ENCODE results near the gene SUSD4.
A peak's percentile ranks its signal among the peaks of the same experiment; 100 is the strongest.

SUSD4 gene

DNA sequence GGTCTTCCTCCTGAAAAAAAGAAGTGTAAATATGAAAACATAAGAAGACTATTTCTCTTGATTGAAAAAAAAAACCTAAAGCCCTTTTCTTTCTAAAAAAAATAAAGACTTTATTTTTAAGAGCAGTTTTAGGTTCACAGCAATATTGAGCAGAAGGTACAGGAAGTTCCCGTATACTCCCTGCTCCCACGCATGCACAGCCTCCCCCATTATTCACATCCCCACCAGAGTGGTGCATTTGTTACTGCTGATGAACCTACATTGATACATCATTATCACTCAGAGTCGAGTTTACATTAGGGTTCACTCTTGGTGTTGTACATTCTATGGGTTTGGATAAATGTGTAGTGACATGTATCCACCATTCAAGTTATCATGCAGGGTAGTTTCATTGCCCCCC, 128.9 kb downstream of the SUSD4 start:
- no peak overlapping the region for H3K4me3 ChIP-seq (ENCODE audit: low read depth in 1 of 2, low read length in 2 of 2)
- no peaks in the 10 kb centered on the region for H3K9me3 ChIP-seq (ENCODE audit: control insufficient read depth in 1 of 2, low read length in 2 of 2)
- no peak overlapping the region for H3K27ac ChIP-seq (ENCODE audit: low read depth, low read length)
- H3K9ac ChIP-seq (ENCODE audit: low read depth in 1 of 2, low read length in 2 of 2): no peak overlapping the region
- no peaks in the 10 kb centered on the region for H3K27me3 ChIP-seq (ENCODE audit: control insufficient read depth in 1 of 2, insufficient read depth in 2 of 2, low read length in 2 of 2)
- no peaks in the 10 kb centered on the region for H3K36me3 ChIP-seq (ENCODE audit: control insufficient read depth in 1 of 2, insufficient read depth in 2 of 2, low read length in 2 of 2)
- peaks cover 3 to 13% of the 10 kb centered on the region in 2 donors for H3K4me1 ChIP-seq (ENCODE audit: control insufficient read depth in 1 of 2, insufficient read depth in 2 of 2, low read length in 2 of 2)

DNA sequence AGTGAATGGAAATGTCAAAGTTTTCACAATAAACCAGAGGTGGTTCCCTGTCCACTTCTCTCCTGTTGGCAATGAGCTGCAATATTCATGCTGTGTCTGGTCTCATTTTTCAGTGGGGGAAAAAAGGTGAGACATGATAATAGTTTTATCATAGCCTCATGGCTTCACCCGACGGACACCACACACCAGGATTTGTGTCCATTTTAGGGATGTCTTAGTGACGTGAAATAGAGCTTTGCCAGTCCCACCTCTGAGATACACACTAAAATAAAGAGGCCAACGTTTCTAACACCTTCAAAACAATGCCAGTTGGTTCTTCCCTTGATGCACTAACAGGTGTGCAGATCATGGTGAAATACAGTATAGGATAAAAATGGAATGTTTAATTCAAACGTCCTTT, 129.4 kb downstream of the SUSD4 start:
- no peak overlapping the region for H3K9ac ChIP-seq (ENCODE audit: low read depth in 1 of 2, low read length in 2 of 2)
- no peak overlapping the region for H3K27ac ChIP-seq (ENCODE audit: low read depth, low read length)
- H3K4me3 ChIP-seq (ENCODE audit: low read depth in 1 of 2, low read length in 2 of 2): no peak overlapping the region
- H3K4me1 ChIP-seq (ENCODE audit: control insufficient read depth in 1 of 2, insufficient read depth in 2 of 2, low read length in 2 of 2): peaks cover 3 to 13% of the 10 kb centered on the region in 2 donors
- H3K9me3 ChIP-seq (ENCODE audit: control insufficient read depth in 1 of 2, low read length in 2 of 2): no peaks in the 10 kb centered on the region
- H3K36me3 ChIP-seq (ENCODE audit: control insufficient read depth in 1 of 2, insufficient read depth in 2 of 2, low read length in 2 of 2): no peaks in the 10 kb centered on the region
- no peaks in the 10 kb centered on the region for H3K27me3 ChIP-seq (ENCODE audit: control insufficient read depth in 1 of 2, insufficient read depth in 2 of 2, low read length in 2 of 2)

DNA sequence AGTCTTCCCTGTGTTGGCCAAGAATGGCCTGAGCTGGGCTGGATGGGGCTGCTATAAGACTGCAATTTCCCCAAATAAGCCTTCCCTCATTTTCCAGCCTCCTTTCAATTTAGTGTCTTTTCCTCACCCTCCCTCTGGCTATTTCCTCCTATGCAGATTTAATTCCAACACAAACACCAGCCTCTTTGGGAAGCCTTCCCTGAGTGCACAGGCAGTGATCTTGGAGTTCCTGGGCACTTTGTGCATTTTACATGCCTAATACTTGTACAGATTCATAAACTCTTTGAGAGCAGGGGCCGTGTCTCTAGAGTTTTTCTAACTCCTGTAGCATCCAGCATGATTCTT, 129.8 kb downstream of the SUSD4 start:
- Histone ChIP-seq H3K36me3 (ENCODE audit: control insufficient read depth in 1 of 2, insufficient read depth in 2 of 2, low read length in 2 of 2) (no peaks in the 10 kb centered on the region), H3K4me1 (ENCODE audit: control insufficient read depth in 1 of 2, insufficient read depth in 2 of 2, low read length in 2 of 2) (peaks cover 3 to 13% of the 10 kb centered on the region in 2 donors), H3K4me3 (ENCODE audit: low read depth in 1 of 2, low read length in 2 of 2) (peak overlapping the region in 1 of 2 donors; percentile 5), H3K27me3 (ENCODE audit: control insufficient read depth in 1 of 2, insufficient read depth in 2 of 2, low read length in 2 of 2) (no peaks in the 10 kb centered on the region), H3K27ac (ENCODE audit: low read depth, low read length) (no peak overlapping the region), H3K9ac (ENCODE audit: low read depth in 1 of 2, low read length in 2 of 2) (no peak overlapping the region), H3K9me3 (ENCODE audit: control insufficient read depth in 1 of 2, low read length in 2 of 2) (no peaks in the 10 kb centered on the region)

- Histone ChIP-seq H3K4me3 (ENCODE audit: low read depth in 1 of 2, low read length in 2 of 2) (peak overlapping the region in 1 of 2 donors; percentile 5), H3K27ac (ENCODE audit: low read depth, low read length) (no peak overlapping the region), H3K9ac (ENCODE audit: low read depth in 1 of 2, low read length in 2 of 2) (no peak overlapping the region), H3K9me3 (ENCODE audit: control insufficient read depth in 1 of 2, low read length in 2 of 2) (no peaks in the 10 kb centered on the region), H3K36me3 (ENCODE audit: control insufficient read depth in 1 of 2, insufficient read depth in 2 of 2, low read length in 2 of 2) (no peaks in the 10 kb centered on the region), H3K4me1 (ENCODE audit: control insufficient read depth in 1 of 2, insufficient read depth in 2 of 2, low read length in 2 of 2) (peaks cover 3 to 13% of the 10 kb centered on the region in 2 donors), H3K27me3 (ENCODE audit: control insufficient read depth in 1 of 2, insufficient read depth in 2 of 2, low read length in 2 of 2) (no peaks in the 10 kb centered on the region)
Measured at GRCh38 chr1:223233410-223234169, 130.4 kb downstream of the SUSD4 start.

DNA sequence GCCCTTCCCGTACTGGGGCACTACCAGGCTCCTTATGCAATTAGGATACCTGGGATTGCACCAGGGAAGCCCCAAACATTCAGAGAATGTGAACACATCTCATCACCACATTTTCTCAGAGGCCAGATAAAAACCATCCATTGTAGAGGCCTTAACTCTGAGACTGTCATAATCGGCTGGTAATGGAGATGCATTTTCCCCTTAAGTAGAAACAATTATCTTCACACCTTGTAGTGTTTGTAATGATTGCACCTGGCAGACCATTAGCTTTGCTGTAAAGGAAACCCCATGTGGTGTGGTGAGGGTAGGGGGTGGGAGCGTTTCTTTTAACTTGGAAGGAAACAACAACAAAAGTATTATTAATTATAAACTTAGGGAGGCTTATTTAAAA, 131.0 kb downstream of the SUSD4 start:
- Histone ChIP-seq H3K4me1 (ENCODE audit: control insufficient read depth in 1 of 2, insufficient read depth in 2 of 2, low read length in 2 of 2) (peaks cover 3 to 13% of the 10 kb centered on the region in 2 donors), H3K9me3 (ENCODE audit: control insufficient read depth in 1 of 2, low read length in 2 of 2) (no peaks in the 10 kb centered on the region), H3K27me3 (ENCODE audit: control insufficient read depth in 1 of 2, insufficient read depth in 2 of 2, low read length in 2 of 2) (no peaks in the 10 kb centered on the region), H3K36me3 (ENCODE audit: control insufficient read depth in 1 of 2, insufficient read depth in 2 of 2, low read length in 2 of 2) (no peaks in the 10 kb centered on the region), H3K9ac (ENCODE audit: low read depth in 1 of 2, low read length in 2 of 2) (no peak overlapping the region), H3K4me3 (ENCODE audit: low read depth in 1 of 2, low read length in 2 of 2) (no peak overlapping the region), H3K27ac (ENCODE audit: low read depth, low read length) (no peak overlapping the region)

DNA sequence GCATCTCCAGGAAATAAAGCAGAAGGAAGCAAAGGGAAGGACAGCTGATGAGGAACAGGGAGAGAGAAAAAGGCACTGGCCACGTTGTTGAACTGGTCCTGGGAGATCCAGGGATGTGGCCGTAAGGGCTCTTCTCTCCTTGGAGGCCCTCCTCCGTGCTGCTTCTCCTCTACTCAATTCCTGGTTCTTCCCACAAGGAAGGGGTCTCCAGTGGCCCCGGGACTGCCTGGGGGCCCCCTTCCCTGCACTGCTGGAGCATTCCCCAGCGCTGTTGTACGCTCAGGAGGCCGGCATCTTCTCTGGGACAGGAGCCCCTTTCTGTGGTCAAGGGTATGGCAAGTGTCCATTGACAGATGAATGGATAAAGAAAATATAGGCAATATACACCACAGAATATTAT, 132.4 kb downstream of the SUSD4 start:
- Histone ChIP-seq H3K4me3 (ENCODE audit: low read depth in 1 of 2, low read length in 2 of 2) (no peak overlapping the region), H3K27ac (ENCODE audit: low read depth, low read length) (no peak overlapping the region), H3K9me3 (ENCODE audit: control insufficient read depth in 1 of 2, low read length in 2 of 2) (no peaks in the 10 kb centered on the region), H3K4me1 (ENCODE audit: control insufficient read depth in 1 of 2, insufficient read depth in 2 of 2, low read length in 2 of 2) (peaks cover 3 to 13% of the 10 kb centered on the region in 2 donors), H3K27me3 (ENCODE audit: control insufficient read depth in 1 of 2, insufficient read depth in 2 of 2, low read length in 2 of 2) (no peaks in the 10 kb centered on the region), H3K36me3 (ENCODE audit: control insufficient read depth in 1 of 2, insufficient read depth in 2 of 2, low read length in 2 of 2) (no peaks in the 10 kb centered on the region), H3K9ac (ENCODE audit: low read depth in 1 of 2, low read length in 2 of 2) (no peak overlapping the region)

- Histone ChIP-seq H3K9me3 (ENCODE audit: control insufficient read depth in 1 of 2, low read length in 2 of 2) (no peaks in the 10 kb centered on the region), H3K9ac (ENCODE audit: low read depth in 1 of 2, low read length in 2 of 2) (no peak overlapping the region), H3K4me3 (ENCODE audit: low read depth in 1 of 2, low read length in 2 of 2) (no peak overlapping the region), H3K4me1 (ENCODE audit: control insufficient read depth in 1 of 2, insufficient read depth in 2 of 2, low read length in 2 of 2) (peaks cover 3 to 13% of the 10 kb centered on the region in 2 donors), H3K27me3 (ENCODE audit: control insufficient read depth in 1 of 2, insufficient read depth in 2 of 2, low read length in 2 of 2) (no peaks in the 10 kb centered on the region), H3K27ac (ENCODE audit: low read depth, low read length) (no peak overlapping the region), H3K36me3 (ENCODE audit: control insufficient read depth in 1 of 2, insufficient read depth in 2 of 2, low read length in 2 of 2) (no peaks in the 10 kb centered on the region)
Measured at GRCh38 chr1:223231011-223231572, 132.9 kb downstream of the SUSD4 start.

DNA sequence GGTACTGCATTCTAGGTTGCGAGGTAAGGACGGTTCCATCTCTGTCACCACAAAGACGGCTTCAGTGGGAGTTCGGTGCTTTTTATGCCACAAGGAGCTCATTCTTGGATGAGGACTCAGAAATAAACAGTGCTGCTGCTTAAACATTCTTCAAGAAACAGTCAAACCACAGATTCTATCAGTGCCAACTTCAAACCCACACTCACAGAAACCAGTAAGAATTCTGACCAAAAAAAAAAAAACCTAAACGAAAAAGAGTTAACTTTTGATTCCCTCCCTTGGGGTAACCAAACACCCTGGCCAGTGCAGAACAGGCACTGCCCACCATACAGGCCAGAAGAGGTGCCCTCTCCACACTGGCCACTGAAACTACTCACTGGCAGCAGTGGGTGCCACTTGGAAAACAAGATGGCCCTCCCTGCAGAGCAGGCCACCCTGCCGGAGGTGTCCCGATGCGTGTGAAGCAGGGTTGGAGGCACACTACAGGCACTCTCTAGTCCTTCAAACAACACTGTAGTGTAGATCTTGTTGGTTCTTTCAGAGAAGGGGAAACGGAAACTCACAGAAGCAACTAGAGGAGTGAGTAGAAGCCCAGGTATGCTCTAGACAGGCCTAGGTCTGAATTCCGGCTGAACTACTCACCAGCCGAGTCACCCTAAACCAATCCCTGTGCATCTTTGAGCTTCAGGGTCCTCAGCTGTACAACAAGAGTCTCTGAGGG, 133.7 kb downstream of the SUSD4 start:
- no peak overlapping the region for H3K27ac ChIP-seq (ENCODE audit: low read depth, low read length)

GRCh38 chr1:223229756-223230155, 134.2 kb downstream of the SUSD4 start:
- Histone ChIP-seq H3K27ac (ENCODE audit: low read depth, low read length) (no peak overlapping the region), H3K9me3 (ENCODE audit: control insufficient read depth in 1 of 2, low read length in 2 of 2) (no peaks in the 10 kb centered on the region), H3K4me1 (ENCODE audit: control insufficient read depth in 1 of 2, insufficient read depth in 2 of 2, low read length in 2 of 2) (peaks cover 3 to 13% of the 10 kb centered on the region in 2 donors), H3K4me3 (ENCODE audit: low read depth in 1 of 2, low read length in 2 of 2) (no peak overlapping the region), H3K36me3 (ENCODE audit: control insufficient read depth in 1 of 2, insufficient read depth in 2 of 2, low read length in 2 of 2) (no peaks in the 10 kb centered on the region), H3K27me3 (ENCODE audit: control insufficient read depth in 1 of 2, insufficient read depth in 2 of 2, low read length in 2 of 2) (no peaks in the 10 kb centered on the region), H3K9ac (ENCODE audit: low read depth in 1 of 2, low read length in 2 of 2) (no peak overlapping the region)

More for the DNA sequence above, 133.7 kb downstream of the SUSD4 start:
- Histone ChIP-seq H3K4me3 (ENCODE audit: low read depth in 1 of 2, low read length in 2 of 2) (no peak overlapping the region), H3K27me3 (ENCODE audit: control insufficient read depth in 1 of 2, insufficient read depth in 2 of 2, low read length in 2 of 2) (no peaks in the 10 kb centered on the region), H3K36me3 (ENCODE audit: control insufficient read depth in 1 of 2, insufficient read depth in 2 of 2, low read length in 2 of 2) (no peaks in the 10 kb centered on the region), H3K9me3 (ENCODE audit: control insufficient read depth in 1 of 2, low read length in 2 of 2) (no peaks in the 10 kb centered on the region), H3K4me1 (ENCODE audit: control insufficient read depth in 1 of 2, insufficient read depth in 2 of 2, low read length in 2 of 2) (peaks cover 3 to 13% of the 10 kb centered on the region in 2 donors), H3K9ac (ENCODE audit: low read depth in 1 of 2, low read length in 2 of 2) (no peak overlapping the region)

GRCh38 chr1:223228931-223229528, 134.9 kb downstream of the SUSD4 start:
- Histone ChIP-seq H3K27ac (ENCODE audit: low read depth, low read length) (no peak overlapping the region), H3K9me3 (ENCODE audit: control insufficient read depth in 1 of 2, low read length in 2 of 2) (no peaks in the 10 kb centered on the region), H3K27me3 (ENCODE audit: control insufficient read depth in 1 of 2, insufficient read depth in 2 of 2, low read length in 2 of 2) (no peaks in the 10 kb centered on the region), H3K36me3 (ENCODE audit: control insufficient read depth in 1 of 2, insufficient read depth in 2 of 2, low read length in 2 of 2) (no peaks in the 10 kb centered on the region), H3K4me1 (ENCODE audit: control insufficient read depth in 1 of 2, insufficient read depth in 2 of 2, low read length in 2 of 2) (peaks cover 3 to 8% of the 10 kb centered on the region in 2 donors), H3K4me3 (ENCODE audit: low read depth in 1 of 2, low read length in 2 of 2) (no peak overlapping the region), H3K9ac (ENCODE audit: low read depth in 1 of 2, low read length in 2 of 2) (no peak overlapping the region)
